Lower lobe of right lung (tissue), 2 donors: ENCODE measurements around the gene PNMA8C. TPM values are rescaled to one million over a fixed set of nuclear protein-coding genes. Genes with fewer than 3 reads are reported as not detected.
"Not testable (repeated sequence)": the region's sequence is repeated elsewhere in the genome, so short reads cannot be mapped to it uniquely, and the experiment has no call there.

Source experiments
- ATAC-seq, 2 donors: fragments of 200-7000 bp; cut with Tn5 transposase; one replicate each; pipeline ENCODE4 v1.9.1; 2020 to 2022; ENCODE audit warnings: mild to moderate bottlenecking in 2 of 2, moderate library complexity in 2 of 2
- DNase-seq: peaks from one replicate; pipeline ENCODE4 v3.0.0-alpha.2; 2020
- H3K27ac ChIP-seq: fragments of 200-600 bp; one replicate; pipeline ENCODE4 v1.8.0; 2022
- H3K27me3 ChIP-seq: fragments of 200-600 bp; one replicate; pipeline ENCODE4 v1.8.0; 2022; ENCODE audit warnings: low read depth
- H3K36me3 ChIP-seq: fragments of 200-600 bp; one replicate; pipeline ENCODE4 v1.8.0; 2022; ENCODE audit warnings: mild to moderate bottlenecking
- H3K4me1 ChIP-seq: fragments of 200-600 bp; one replicate; pipeline ENCODE4 v1.8.0; 2022
- H3K4me3 ChIP-seq: fragments of 200-600 bp; one replicate; pipeline ENCODE4 v1.8.0; 2022; ENCODE audit warnings: mild to moderate bottlenecking
- H3K9me3 ChIP-seq: fragments of 200-600 bp; one replicate; pipeline ENCODE4 v1.8.0; 2022
- intact Hi-C: fragments of 100-400 bp; cut with DNase I; formaldehyde crosslinking; loops from one replicate; pipeline ENCODE4 v1.11.0; 2022
- total RNA-seq: library from RNA; stranded (reverse); fragmentation: NEBNext Ultra II Directional; extraction: Animal tissue kit (Norgen Biotek cat#: 25700); gene quantifications from one replicate; pipeline ENCODE4 v1.2.1, GENCODE V29; 2021
- TF ChIP-seq, protein P1 (sequence below): fragments of 200-600 bp; IDR thresholded peaks from one replicate; pipeline ENCODE4 v1.8.0; 2022; ENCODE audit warnings: antibody characterized with exemption, mild to moderate bottlenecking
- donor health status: DM: no; HTN: yes; CAD: no; lungs with severe emphysema.

Gene PNMA8C
- total RNA-seq, 1 donor from 2014 or later = 0.18 TPM

DNA sequence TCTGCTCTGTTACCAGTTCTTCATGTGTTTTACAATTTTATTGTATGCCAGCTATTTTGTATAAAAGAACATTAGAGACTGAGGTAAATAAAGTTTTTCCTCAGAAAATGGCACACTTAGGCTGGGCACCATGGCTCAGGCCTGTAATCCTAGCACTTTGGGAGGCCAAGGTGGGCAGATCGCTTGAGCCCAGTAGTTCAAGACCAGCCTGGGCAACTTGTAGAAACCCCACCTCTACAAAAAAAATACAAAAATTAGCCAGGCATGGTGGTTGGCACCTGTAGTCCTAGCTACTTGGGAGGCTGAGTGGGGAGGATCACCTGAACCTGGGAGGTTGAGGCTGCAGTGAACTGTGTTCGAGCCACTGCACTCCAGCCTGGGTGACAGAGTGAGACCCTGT lies 47.4 kb downstream of the PNMA8C start:
- no peaks in the 10 kb centered on the region for H3K4me1 ChIP-seq
- TF ChIP-seq, protein P1, sequence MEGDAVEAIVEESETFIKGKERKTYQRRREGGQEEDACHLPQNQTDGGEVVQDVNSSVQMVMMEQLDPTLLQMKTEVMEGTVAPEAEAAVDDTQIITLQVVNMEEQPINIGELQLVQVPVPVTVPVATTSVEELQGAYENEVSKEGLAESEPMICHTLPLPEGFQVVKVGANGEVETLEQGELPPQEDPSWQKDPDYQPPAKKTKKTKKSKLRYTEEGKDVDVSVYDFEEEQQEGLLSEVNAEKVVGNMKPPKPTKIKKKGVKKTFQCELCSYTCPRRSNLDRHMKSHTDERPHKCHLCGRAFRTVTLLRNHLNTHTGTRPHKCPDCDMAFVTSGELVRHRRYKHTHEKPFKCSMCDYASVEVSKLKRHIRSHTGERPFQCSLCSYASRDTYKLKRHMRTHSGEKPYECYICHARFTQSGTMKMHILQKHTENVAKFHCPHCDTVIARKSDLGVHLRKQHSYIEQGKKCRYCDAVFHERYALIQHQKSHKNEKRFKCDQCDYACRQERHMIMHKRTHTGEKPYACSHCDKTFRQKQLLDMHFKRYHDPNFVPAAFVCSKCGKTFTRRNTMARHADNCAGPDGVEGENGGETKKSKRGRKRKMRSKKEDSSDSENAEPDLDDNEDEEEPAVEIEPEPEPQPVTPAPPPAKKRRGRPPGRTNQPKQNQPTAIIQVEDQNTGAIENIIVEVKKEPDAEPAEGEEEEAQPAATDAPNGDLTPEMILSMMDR = no peak
- no peak overlapping the region for H3K4me3 ChIP-seq
- H3K9me3 ChIP-seq = no peaks in the 10 kb centered on the region
- H3K36me3 ChIP-seq = peaks cover 94% of the 10 kb centered on the region
- no peak for DNase-seq
- intact Hi-C loops = no loop called here
- no peak for ATAC-seq
- H3K27me3 ChIP-seq = no peaks in the 10 kb centered on the region
- no peak overlapping the region for H3K27ac ChIP-seq

DNA sequence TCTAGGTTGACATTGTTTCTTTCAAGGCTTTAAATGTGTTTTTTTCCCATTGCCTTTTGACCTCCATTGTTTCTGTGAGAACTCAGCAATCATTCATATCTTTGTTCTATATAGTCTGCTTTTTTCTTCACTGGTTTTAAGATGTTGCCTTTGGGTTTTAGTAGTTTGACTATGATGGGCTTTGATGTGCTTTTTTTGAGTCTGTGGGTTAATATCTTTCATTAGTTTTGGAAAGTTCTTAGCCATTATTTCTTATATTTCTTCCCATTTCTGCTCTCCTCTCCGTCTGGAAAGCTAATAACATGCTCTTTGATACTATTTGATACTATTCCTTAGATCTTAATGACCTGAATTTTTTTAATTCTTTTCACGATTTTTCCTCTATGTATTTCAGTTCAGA lies 48.0 kb downstream of the PNMA8C start:
- DNase-seq (no peak), ATAC-seq (no peak)
- H3K27ac ChIP-seq = no peak overlapping the region
- H3K36me3 ChIP-seq = peaks cover 97% of the 10 kb centered on the region
- TF ChIP-seq, protein P1 = no peak
- H3K4me3 ChIP-seq = no peak overlapping the region
- H3K4me1 ChIP-seq = no peaks in the 10 kb centered on the region
- no peaks in the 10 kb centered on the region for H3K27me3 ChIP-seq
- intact Hi-C loops = no loop called here
- no peaks in the 10 kb centered on the region for H3K9me3 ChIP-seq

DNA sequence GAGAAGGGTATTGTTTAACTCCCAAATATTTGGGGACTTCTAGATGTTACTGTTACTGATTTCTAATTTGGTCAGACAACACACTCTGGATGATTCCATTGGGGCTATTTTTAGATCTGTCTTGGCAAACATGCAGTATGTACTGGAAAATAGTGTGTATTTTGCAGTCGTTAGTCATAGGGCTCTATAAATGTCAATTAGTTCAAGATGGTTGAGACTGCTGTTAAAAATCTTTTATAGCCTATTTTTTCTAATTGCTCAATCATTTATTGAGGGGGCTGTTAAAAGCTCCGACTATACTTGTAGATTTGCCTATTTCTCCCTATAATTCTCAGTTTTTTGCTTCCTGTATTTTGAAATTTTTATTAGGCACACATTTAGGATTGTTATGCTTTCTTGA lies 50.5 kb downstream of the PNMA8C start:
- ATAC-seq (no peak), DNase-seq (no peak)
- TF ChIP-seq, protein P1 = no peak
- Histone ChIP-seq H3K4me1 (peaks cover 11% of the 10 kb centered on the region), H3K27ac (no peak overlapping the region), H3K4me3 (no peak overlapping the region), H3K36me3 (peaks cover 79% of the 10 kb centered on the region), H3K9me3 (no peaks in the 10 kb centered on the region), H3K27me3 (no peaks in the 10 kb centered on the region)
- intact Hi-C loops = no loop called here

- TF ChIP-seq, protein P1 = no peak
- no peak for DNase-seq
- Histone ChIP-seq H3K36me3 (peaks cover 64% of the 10 kb centered on the region), H3K4me1 (peaks cover 28% of the 10 kb centered on the region), H3K9me3 (no peaks in the 10 kb centered on the region), H3K27ac (no peak overlapping the region), H3K4me3 (no peak overlapping the region), H3K27me3 (no peaks in the 10 kb centered on the region)
- ATAC-seq = no peak
- intact Hi-C loops = no loop called here
These were observed 52.2 kb downstream of the PNMA8C start for GRCh38 chr19:46376241-46377153.

DNA sequence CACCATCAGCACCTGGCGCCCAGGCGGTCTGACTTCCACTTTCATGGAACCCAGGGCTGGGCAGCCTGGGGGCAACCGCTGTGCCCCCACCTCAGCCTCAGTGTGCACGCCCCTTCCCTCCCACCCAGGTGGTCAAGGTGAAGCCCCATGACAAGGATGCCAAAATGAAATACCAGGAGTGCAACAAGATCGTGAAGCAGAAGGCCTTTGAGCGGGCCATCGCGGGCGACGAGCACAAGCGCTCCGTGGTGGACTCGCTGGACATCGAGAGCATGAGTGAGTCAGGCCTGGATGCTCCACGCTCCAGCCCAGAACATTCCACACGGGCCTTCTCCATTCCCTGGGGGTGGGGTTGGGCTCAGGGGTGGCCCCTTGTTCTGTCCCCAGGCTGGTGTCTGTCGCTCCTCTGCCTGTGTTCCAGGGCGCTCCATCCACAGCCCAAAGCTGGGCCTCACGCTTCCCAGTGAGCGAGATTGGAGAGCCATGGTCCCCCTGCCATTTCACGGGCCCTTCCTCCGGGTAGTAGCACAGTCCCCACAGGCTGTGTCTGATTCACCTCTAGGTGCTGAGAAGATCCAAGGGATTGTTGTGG lies 53.2 kb downstream of the PNMA8C start:
- ATAC-seq, H3K27me3 ChIP-seq, intact Hi-C loops, H3K4me3 ChIP-seq, H3K27ac ChIP-seq, DNase-seq, H3K9me3 ChIP-seq: not testable (repeated sequence)
- H3K36me3 ChIP-seq = peaks cover 62% of the 10 kb centered on the region
- H3K4me1 ChIP-seq = peaks cover 32% of the 10 kb centered on the region

Other genes starting within 250 kb of the PNMA8C start
- not detected for gene IGFL1, start 199.2 kb downstream of the PNMA8C start, total RNA-seq
- 64.1 TPM for gene HIF3A, start 131.9 kb downstream of the PNMA8C start, total RNA-seq
- 48.9 TPM for gene PPP5C, start 81.8 kb downstream of the PNMA8C start, total RNA-seq
- 9.1 TPM for gene CCDC8, start 15.4 kb downstream of the PNMA8C start, total RNA-seq
- 1.5 TPM for gene PNMA8A, start 42.6 kb upstream of the PNMA8C start, total RNA-seq
- gene PNMA8B, start 66.9 kb upstream of the PNMA8C start, total RNA-seq = 1.5 TPM
- gene CALM3, start 172.4 kb upstream of the PNMA8C start, total RNA-seq = 155 TPM
- gene PTGIR, start 196.2 kb upstream of the PNMA8C start, total RNA-seq = 6.9 TPM
- gene GNG8, start 207.3 kb upstream of the PNMA8C start, total RNA-seq = not detected
- 4.9 TPM for gene DACT3, start 232.2 kb upstream of the PNMA8C start, total RNA-seq